T-helper 1 cell treated with Interleukin-12 subunit alpha and Interleukin-12 subunit beta and Interleukin-4 antibody, amounts not matched to agents 30 ng/mL and 1 ng/mL, for 36 hours (primary cell): ENCODE measurements around the gene TUBAL3. TPM values are rescaled to one million over a fixed set of nuclear protein-coding genes. Genes with fewer than 3 reads are reported as not detected.

Experiments used
- intact Hi-C: fragments of 100-400 bp; cut with micrococcal nuclease; formaldehyde crosslinking; loops from one replicate; pipeline ENCODE4 v1.15.1; 2024
- total RNA-seq: library from RNA; stranded (reverse); gene quantifications from 2 replicates; pipeline ENCODE4 v1.2.3, GENCODE V29; 2022

Gene TUBAL3
- total RNA-seq, 1 donor from 2014 or later, result not detected

- intact Hi-C loops, result no loop called here
Observed at GRCh38 chr10:5346881-5347280, 57.7 kb downstream of the TUBAL3 start.

- intact Hi-C loops, result no loop called here
Observed at GRCh38 chr10:5344746-5345145, 59.9 kb downstream of the TUBAL3 start.

- intact Hi-C loops, result no loop called here
Observed at GRCh38 chr10:5343979-5344378, 60.6 kb downstream of the TUBAL3 start.

GRCh38 chr10:5343561-5343960, 61.1 kb downstream of the TUBAL3 start:
- intact Hi-C loops, result no loop called here

Other genes with a start within 250 kb of the TUBAL3 start
- gene AKR1C8, start 219.7 kb downstream of the TUBAL3 start, total RNA-seq, result 1.4 and 1.9 TPM in 2 replicates
- not detected in 2 replicates for gene AKR1C4, start 208.0 kb downstream of the TUBAL3 start, total RNA-seq
- gene UCN3, start 39.9 kb downstream of the TUBAL3 start, total RNA-seq, result not detected in 2 replicates
- gene NET1, start 7.7 kb upstream of the TUBAL3 start, total RNA-seq, result 36.3 and 41.8 TPM in 2 replicates
- gene CALML5, start 94.7 kb upstream of the TUBAL3 start, total RNA-seq, result not detected in 2 replicates
- gene CALML3, start 120.1 kb upstream of the TUBAL3 start, total RNA-seq, result not detected in 2 replicates